Measurements from ENCODE around the gene SARS1.

SARS1 gene

DNA sequence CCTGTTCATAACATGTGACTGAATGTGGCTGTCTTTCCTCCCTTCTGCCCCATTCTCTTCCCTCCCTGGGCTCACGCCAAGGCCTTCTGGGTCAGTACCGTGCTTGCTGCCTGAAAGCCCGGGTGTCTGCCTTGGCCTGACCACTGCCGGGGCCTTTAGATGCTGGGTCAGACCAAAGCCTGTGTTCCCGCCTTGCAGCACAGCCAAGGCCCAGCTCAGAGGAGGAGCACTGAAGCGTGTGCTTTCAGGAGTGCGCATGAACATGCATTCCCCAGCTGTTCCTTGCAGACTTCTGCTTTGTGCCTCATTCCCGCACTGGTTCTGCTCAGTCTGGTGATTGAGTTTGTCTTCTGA is 27.0 kb upstream of the SARS1 start:
- TF ChIP-seq, protein P1, sequence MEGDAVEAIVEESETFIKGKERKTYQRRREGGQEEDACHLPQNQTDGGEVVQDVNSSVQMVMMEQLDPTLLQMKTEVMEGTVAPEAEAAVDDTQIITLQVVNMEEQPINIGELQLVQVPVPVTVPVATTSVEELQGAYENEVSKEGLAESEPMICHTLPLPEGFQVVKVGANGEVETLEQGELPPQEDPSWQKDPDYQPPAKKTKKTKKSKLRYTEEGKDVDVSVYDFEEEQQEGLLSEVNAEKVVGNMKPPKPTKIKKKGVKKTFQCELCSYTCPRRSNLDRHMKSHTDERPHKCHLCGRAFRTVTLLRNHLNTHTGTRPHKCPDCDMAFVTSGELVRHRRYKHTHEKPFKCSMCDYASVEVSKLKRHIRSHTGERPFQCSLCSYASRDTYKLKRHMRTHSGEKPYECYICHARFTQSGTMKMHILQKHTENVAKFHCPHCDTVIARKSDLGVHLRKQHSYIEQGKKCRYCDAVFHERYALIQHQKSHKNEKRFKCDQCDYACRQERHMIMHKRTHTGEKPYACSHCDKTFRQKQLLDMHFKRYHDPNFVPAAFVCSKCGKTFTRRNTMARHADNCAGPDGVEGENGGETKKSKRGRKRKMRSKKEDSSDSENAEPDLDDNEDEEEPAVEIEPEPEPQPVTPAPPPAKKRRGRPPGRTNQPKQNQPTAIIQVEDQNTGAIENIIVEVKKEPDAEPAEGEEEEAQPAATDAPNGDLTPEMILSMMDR (IDR thresholded peaks at IDR 0.05; ENCODE audit: control insufficient read depth, extremely low read depth, insufficient read depth): no peak
- no peak overlapping the region for H3K4me3 ChIP-seq (ENCODE audit: low read depth, low read length)
- DNase-seq (ENCODE audit: low read depth): no peak

- no peak overlapping the region for H3K4me3 ChIP-seq (ENCODE audit: low read depth, low read length)
- TF ChIP-seq, protein P1 (IDR thresholded peaks at IDR 0.05; ENCODE audit: control insufficient read depth, extremely low read depth, insufficient read depth): no peak
- DNase-seq (ENCODE audit: low read depth): no peak
These were observed 26.6 kb upstream of the SARS1 start for GRCh38 chr1:109187127-109187526.

- TF ChIP-seq, protein P1 (IDR thresholded peaks at IDR 0.05; ENCODE audit: control insufficient read depth, extremely low read depth, insufficient read depth): no peak
- H3K4me3 ChIP-seq (ENCODE audit: low read depth, low read length): no peak overlapping the region
- no peak for DNase-seq (ENCODE audit: low read depth)
These were observed 25.5 kb upstream of the SARS1 start for GRCh38 chr1:109188200-109188599.

- no peak overlapping the region for H3K4me3 ChIP-seq (ENCODE audit: low read depth, low read length)
- TF ChIP-seq, protein P1 (IDR thresholded peaks at IDR 0.05; ENCODE audit: control insufficient read depth, extremely low read depth, insufficient read depth): no peak
- no peak for DNase-seq (ENCODE audit: low read depth)
These were observed 24.9 kb upstream of the SARS1 start for GRCh38 chr1:109188781-109189180.

DNA sequence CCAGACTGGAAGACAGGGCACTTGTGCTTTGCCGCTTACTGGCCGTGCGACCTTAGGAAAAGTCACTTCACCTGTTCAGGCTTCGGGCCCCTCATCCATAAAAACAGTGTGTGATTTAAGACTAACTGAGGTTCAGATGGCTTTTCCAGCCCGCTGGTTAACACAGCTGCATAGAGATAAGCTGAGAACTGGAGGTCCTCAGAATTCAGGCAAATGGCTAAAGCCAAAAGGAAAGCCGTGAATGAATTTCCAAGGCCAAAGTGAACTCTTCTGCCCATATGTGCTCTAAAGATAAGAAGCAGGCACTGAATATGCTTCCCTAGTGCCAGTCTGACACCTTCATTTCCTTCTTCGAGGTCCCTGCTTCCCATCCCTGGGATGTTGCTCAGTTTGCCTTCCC is 23.5 kb upstream of the SARS1 start:
- DNase-seq (ENCODE audit: low read depth): no peak
- TF ChIP-seq, protein P1 (IDR thresholded peaks at IDR 0.05; ENCODE audit: control insufficient read depth, extremely low read depth, insufficient read depth): no peak

DNA sequence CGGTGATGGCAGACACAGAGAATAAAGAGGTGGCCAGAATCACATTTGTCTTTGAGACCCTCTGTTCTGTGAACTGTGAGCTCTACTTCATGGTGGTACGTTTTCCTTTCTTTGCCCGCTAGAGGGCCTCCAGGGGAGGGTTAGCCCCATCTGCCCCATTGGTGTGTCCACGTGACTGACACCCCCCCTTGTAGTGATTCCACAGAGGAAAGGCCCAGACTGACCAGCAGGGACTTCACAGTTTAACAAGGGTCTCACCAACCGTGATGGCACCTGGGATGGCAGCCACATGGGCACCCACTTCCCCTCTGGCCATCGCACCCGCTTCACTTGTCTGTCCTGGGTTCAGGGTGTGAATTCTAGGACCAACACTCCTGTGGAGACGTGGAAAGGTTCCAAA is 22.3 kb upstream of the SARS1 start:
- H3K4me3 ChIP-seq (ENCODE audit: low read depth, low read length): no peak overlapping the region
- TF ChIP-seq, protein P1 (IDR thresholded peaks at IDR 0.05; ENCODE audit: control insufficient read depth, extremely low read depth, insufficient read depth): no peak
- DNase-seq (ENCODE audit: low read depth): no peak

More for the DNA sequence above, 23.5 kb upstream of the SARS1 start:
- H3K4me3 ChIP-seq (ENCODE audit: low read depth, low read length): no peak overlapping the region

DNA sequence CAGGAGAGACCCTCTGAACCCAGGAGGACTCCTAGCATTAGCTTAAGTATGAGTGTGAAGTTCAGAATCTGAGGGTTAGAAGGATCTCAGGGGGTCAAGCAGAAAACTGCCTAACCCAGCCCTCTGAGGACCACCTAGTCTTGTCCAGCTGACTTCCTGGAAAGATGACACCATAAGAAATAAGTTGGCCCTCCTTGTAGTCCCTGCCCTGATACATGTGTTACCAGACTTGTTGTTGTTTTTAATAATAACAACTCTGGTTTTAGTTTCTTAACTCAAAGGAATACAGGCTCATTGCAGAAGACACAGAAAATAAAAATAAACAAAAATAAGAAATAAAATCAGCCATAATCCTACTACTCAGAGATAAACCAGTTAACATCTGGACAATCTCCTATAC is 21.8 kb upstream of the SARS1 start:
- TF ChIP-seq, protein P1 (IDR thresholded peaks at IDR 0.05; ENCODE audit: control insufficient read depth, extremely low read depth, insufficient read depth): no peak
- H3K4me3 ChIP-seq (ENCODE audit: low read depth, low read length): no peak overlapping the region
- no peak for DNase-seq (ENCODE audit: low read depth)

All from LNCaP clone FGC (cell line).